Testis (tissue), 3 donors: ENCODE measurements around the gene MARCHF2. TPM values are rescaled to one million over a fixed set of nuclear protein-coding genes. Genes with fewer than 3 reads are reported as not detected.
A peak's percentile ranks its signal among the peaks of the same experiment; 100 is the strongest.

Experiments
- DNase-seq: peaks from one replicate; pipeline ENCODE4 v3.0.0-alpha.2; 2019
- H3K27ac ChIP-seq, 2 donors: fragments of 200-600 bp; sonication (generic); one replicate each; pipeline ENCODE4 v1.5.1; 2019
- H3K27me3 ChIP-seq: fragments of 200-600 bp; sonication (generic); one replicate; pipeline ENCODE4 v1.5.1; 2019
- H3K36me3 ChIP-seq: fragments of 200-600 bp; sonication (generic); one replicate; pipeline ENCODE4 v1.5.1; 2017; ENCODE audit warnings: low read depth; ENCODE audit errors: missing control alignments
- H3K4me1 ChIP-seq: fragments of 200-600 bp; sonication (generic); one replicate; pipeline ENCODE4 v1.5.1; 2019
- H3K4me3 ChIP-seq, 2 donors: fragments of 200-600 bp; sonication (generic); one replicate each; pipeline ENCODE4 v1.5.1; 2017 to 2019
- H3K9me3 ChIP-seq: fragments of 200-600 bp; sonication (generic); one replicate; pipeline ENCODE4 v1.5.1; 2017
- CTCF ChIP-seq, 3 experiments: fragments of 450-650 bp in 2 of 3; fragments of 200-600 bp in 1 of 3; sonication (generic) in 1 of 3; IDR thresholded peaks; one replicate each; pipeline ENCODE4 v1.5.1; 2016 to 2019; ENCODE audit warnings: antibody characterized with exemption in 3 of 3, mild to moderate bottlenecking in 2 of 3, moderate library complexity in 1 of 3
- POLR2A ChIP-seq: fragments of 450-650 bp; IDR thresholded peaks from one replicate; pipeline ENCODE4 v1.6.1; 2017; ENCODE audit warnings: antibody characterized with exemption, mild to moderate bottlenecking, moderate library complexity
- WGBS, 2 donors: methylation state at CpG; one replicate each; pipeline ENCODE4 v1.1.5; 2018; 5-methylcytosine and 5-hydroxymethylcytosine counted together
- intact Hi-C: fragments of 100-400 bp; cut with DNase I; formaldehyde crosslinking; loops from one replicate; pipeline ENCODE4 v1.15.1; 2023; ENCODE audit warnings: low total_unique reads
- polyA plus RNA-seq: library from polyadenylated mRNA; stranded (reverse); fragments of 350-450 nt; fragmentation: Illumina TruSeq; extraction: RNeasy Lipid Tissue Mini Kit (QIAGEN cat#74804); gene quantifications from one replicate; pipeline ENCODE4 v1.2.3, GENCODE V29; 2014; ENCODE audit warnings: low read depth, low replicate concordance; ENCODE audit not compliant: insufficient read depth
- total RNA-seq, 2 donors: library from RNA; depleted of rRNA; stranded (reverse); fragments of >200 nt; gene quantifications; one replicate each; pipeline ENCODE4 v1.2.3, GENCODE V29; 2016

The MARCHF2 gene
- total and polyA plus RNA-seq, 3 donors from 2014 or later = 35.3 to 84.5 (median 62.6) TPM

GRCh38 chr19:8457209-8457608 is 44.1 kb downstream of the MARCHF2 start:
- no peaks in the 10 kb centered on the region for H3K9me3 ChIP-seq
- H3K27me3 ChIP-seq = no peaks in the 10 kb centered on the region
- H3K4me1 ChIP-seq = peaks cover 44% of the 10 kb centered on the region
- DNase-seq = no peak
- H3K4me3 ChIP-seq = no peak overlapping the region
- intact Hi-C loops = no loop called here
- no peak for TF ChIP-seq CTCF (IDR thresholded peaks at IDR 0.05)
- no peak for TF ChIP-seq POLR2A
- no peak overlapping the region for H3K27ac ChIP-seq
- WGBS, 2 donors = 79 to 87% methylated on average over 3 of the region's 3 CpGs
- H3K36me3 ChIP-seq = no peaks in the 10 kb centered on the region

GRCh38 chr19:8457827-8458226 is 44.7 kb downstream of the MARCHF2 start:
- no peaks in the 10 kb centered on the region for H3K27me3 ChIP-seq
- TF ChIP-seq POLR2A = no peak
- no peak for TF ChIP-seq CTCF (IDR thresholded peaks at IDR 0.05)
- no peak for DNase-seq
- H3K4me3 ChIP-seq = no peak overlapping the region
- peaks cover 40% of the 10 kb centered on the region for H3K4me1 ChIP-seq
- H3K27ac ChIP-seq = no peak overlapping the region
- H3K36me3 ChIP-seq = no peaks in the 10 kb centered on the region
- WGBS, 2 donors = 54 to 63% methylated on average over 1 of the region's 1 CpG
- H3K9me3 ChIP-seq = no peaks in the 10 kb centered on the region
- intact Hi-C loops = no loop called here

- WGBS, 2 donors = 74 to 92% methylated on average over 5 of the region's 5 CpGs
Observed at GRCh38 chr19:8458380-8458779, 45.3 kb downstream of the MARCHF2 start.

GRCh38 chr19:8459095-8459494 is 46.0 kb downstream of the MARCHF2 start:
- intact Hi-C loops = no loop called here
- TF ChIP-seq CTCF (IDR thresholded peaks at IDR 0.05) = no peak
- no peak for TF ChIP-seq POLR2A
- Histone ChIP-seq H3K27ac (peak overlapping the region in 1 of 2 donors; percentile 25), H3K27me3 (no peaks in the 10 kb centered on the region), H3K4me3 (no peak overlapping the region), H3K4me1 (peaks cover 36% of the 10 kb centered on the region), H3K9me3 (no peaks in the 10 kb centered on the region), H3K36me3 (no peaks in the 10 kb centered on the region)
- 65 to 80% methylated on average over 7 of the region's 7 CpGs for WGBS, 2 donors
- DNase-seq = no peak

More at GRCh38 chr19:8458380-8458779, 45.3 kb downstream of the MARCHF2 start:
- intact Hi-C loops = no loop called here
- Histone ChIP-seq H3K27me3 (no peaks in the 10 kb centered on the region), H3K4me3 (no peak overlapping the region), H3K4me1 (peaks cover 36% of the 10 kb centered on the region), H3K9me3 (no peaks in the 10 kb centered on the region), H3K27ac (no peak overlapping the region), H3K36me3 (no peaks in the 10 kb centered on the region)
- no peak for DNase-seq
- no peak for TF ChIP-seq CTCF (IDR thresholded peaks at IDR 0.05)
- no peak for TF ChIP-seq POLR2A

- intact Hi-C loops = no loop called here
- 36 to 41% methylated on average over 6 of the region's 6 CpGs for WGBS, 2 donors
- no peaks in the 10 kb centered on the region for H3K36me3 ChIP-seq
- H3K4me1 ChIP-seq = peaks cover 36% of the 10 kb centered on the region
- peak overlapping the region in 1 of 2 donors; percentile 31 for H3K27ac ChIP-seq
- no peaks in the 10 kb centered on the region for H3K27me3 ChIP-seq
- no peak for DNase-seq
- TF ChIP-seq POLR2A = no peak
- TF ChIP-seq CTCF (IDR thresholded peaks at IDR 0.05) = no peak
- H3K9me3 ChIP-seq = no peaks in the 10 kb centered on the region
- H3K4me3 ChIP-seq = no peak overlapping the region
Observed at GRCh38 chr19:8459520-8460270, 46.6 kb downstream of the MARCHF2 start.
